Neural cell (in vitro differentiated cells): Measurements from ENCODE around the gene MYBBP1A. TPM values are rescaled to one million over a fixed set of nuclear protein-coding genes. Genes with fewer than 3 reads are reported as not detected.

ENCODE experiments used
- H2AFZ ChIP-seq: fragments of 200-600, 300-800 bp; sonication (generic), shearing (Covaris generic); 2 replicates; pipeline ENCODE4 v1.6.0; 2014; ENCODE audit warnings: low read depth, mild to moderate bottlenecking, antibody characterized with exemption, low read length, moderate library complexity
- H3F3A ChIP-seq: fragments of 200-600 bp; shearing (Covaris generic); 2 replicates; pipeline ENCODE4 v1.6.1; 2016; ENCODE audit warnings: mild to moderate bottlenecking, moderate library complexity, mixed read lengths, antibody characterized with exemption, low read length; ENCODE audit not compliant: insufficient read depth, poor library complexity, severe bottlenecking
- H3K27ac ChIP-seq: fragments of 200-600, 300-800 bp; sonication (generic), shearing (Covaris generic); 2 replicates; pipeline ENCODE4 v1.5.1; 2014; ENCODE audit warnings: mild to moderate bottlenecking, low read length, moderate library complexity
- H3K27me3 ChIP-seq: fragments of 300-800, 200-600 bp; sonication (generic), shearing (Covaris generic); 2 replicates; pipeline ENCODE4 v1.6.0; 2014; ENCODE audit warnings: mild to moderate bottlenecking, low read depth, low read length, moderate library complexity; ENCODE audit not compliant: insufficient read depth
- H3K36me3 ChIP-seq: fragments of 300-800, 200-600 bp; sonication (generic), shearing (Covaris generic); 2 replicates; pipeline ENCODE4 v1.5.1; 2014; ENCODE audit warnings: mild to moderate bottlenecking, antibody characterized with exemption, low read length, moderate library complexity; ENCODE audit not compliant: insufficient read depth
- H3K4me2 ChIP-seq: fragments of 300-800, 200-600 bp; sonication (generic), shearing (Covaris generic); 2 replicates; pipeline ENCODE4 v1.6.0; 2014; ENCODE audit warnings: mild to moderate bottlenecking, low read length
- H3K4me3 ChIP-seq: fragments of 300-800, 200-600 bp; sonication (generic), shearing (Covaris generic); 2 replicates; pipeline ENCODE4 v1.5.1; 2014; ENCODE audit warnings: mild to moderate bottlenecking, low read length, moderate library complexity
- H3K79me2 ChIP-seq: fragments of 200-600 bp; shearing (Covaris generic); replicated peaks from 2 replicates; pipeline ENCODE4 v1.6.0; 2014; ENCODE audit warnings: mild to moderate bottlenecking, low read length, moderate library complexity; ENCODE audit not compliant: insufficient read depth
- H3K9ac ChIP-seq: fragments of 300-800, 200-600 bp; sonication (generic), shearing (Covaris generic); 2 replicates; pipeline ENCODE4 v1.6.1; 2016; ENCODE audit warnings: mild to moderate bottlenecking, low read length, mixed read lengths
- H3K9me2 ChIP-seq: fragments of 200-600 bp; shearing (Covaris generic); 2 replicates; pipeline ENCODE4 v1.6.1; 2016; ENCODE audit warnings: mild to moderate bottlenecking, low read length, mixed read lengths; ENCODE audit not compliant: insufficient read depth
- H3K9me3 ChIP-seq: fragments of 200-600, 300-800 bp; sonication (generic), shearing (Covaris generic); 2 replicates; pipeline ENCODE4 v1.6.1; 2016; ENCODE audit warnings: mild to moderate bottlenecking, mixed run types, low read length, moderate library complexity, mixed read lengths
- H4K20me1 ChIP-seq: fragments of 200-600 bp; shearing (Covaris generic); 2 replicates; pipeline ENCODE4 v1.6.1; 2016; ENCODE audit warnings: mild to moderate bottlenecking, mixed run types; ENCODE audit not compliant: insufficient read depth
- CTCF ChIP-seq: fragments of 450-650 bp; IDR thresholded peaks from 2 replicates; pipeline ENCODE4 v1.5.1; 2014; ENCODE audit warnings: antibody characterized with exemption, mild to moderate bottlenecking, moderate library complexity; ENCODE audit not compliant: poor library complexity, severe bottlenecking
- EP300 ChIP-seq: fragments of 450-650 bp; conservative IDR thresholded peaks from 2 replicates; pipeline ENCODE4 v1.6.1; 2014; ENCODE audit warnings: antibody characterized with exemption, mild to moderate bottlenecking, moderate library complexity; ENCODE audit not compliant: poor library complexity, severe bottlenecking
- EZH2 ChIP-seq: fragments of 200-600, 300-800 bp; shearing (Covaris generic), sonication (generic); IDR thresholded peaks from 2 replicates; pipeline ENCODE4 v1.6.1; 2014; ENCODE audit warnings: antibody characterized with exemption, low read length, borderline replicate concordance, mild to moderate bottlenecking; ENCODE audit not compliant: insufficient read depth, poor library complexity, severe bottlenecking
- MXI1 ChIP-seq: fragments of 450-650 bp; conservative IDR thresholded peaks from 2 replicates; pipeline ENCODE4 v1.6.1; 2014; ENCODE audit warnings: antibody characterized with exemption, mild to moderate bottlenecking; ENCODE audit not compliant: poor library complexity, severe bottlenecking
- POLR2AphosphoS5 ChIP-seq: IDR thresholded peaks from 2 replicates; pipeline ENCODE4 v1.6.1; 2012
- RAD21 ChIP-seq: fragments of 450-650 bp; conservative IDR thresholded peaks from 2 replicates; pipeline ENCODE4 v1.6.1; 2014; ENCODE audit warnings: antibody characterized with exemption, mild to moderate bottlenecking, moderate library complexity
- REST ChIP-seq: IDR thresholded peaks from 2 replicates; pipeline ENCODE4 v1.6.1; 2012; ENCODE audit warnings: borderline replicate concordance
- SMC3 ChIP-seq: fragments of 450-650 bp; conservative IDR thresholded peaks from 2 replicates; pipeline ENCODE4 v1.6.1; 2014; ENCODE audit warnings: antibody characterized with exemption, mild to moderate bottlenecking, moderate library complexity; ENCODE audit not compliant: poor library complexity
- TAF1 ChIP-seq: IDR thresholded peaks from 2 replicates; pipeline ENCODE4 v1.6.1; 2012; ENCODE audit warnings: low read depth
- polyA plus RNA-seq: library from polyadenylated mRNA; depleted of rRNA; stranded (reverse); fragments of >200 nt; gene quantifications from 2 replicates; pipeline ENCODE4 v1.2.3, GENCODE V29; 2014

MYBBP1A gene
- polyA plus RNA-seq, 1 donor from 2014 or later, result 15.6 TPM

GRCh38 chr17:4539025-4539424, 16.2 kb downstream of the MYBBP1A start:
- Histone ChIP-seq H2AFZ (no peak overlapping the region), H3K79me2 (no peaks in the 10 kb centered on the region), H3K27ac (no peak overlapping the region), H3K9me3 (no peaks in the 10 kb centered on the region), H3K9ac (no peak overlapping the region), H3F3A (no peaks in the 10 kb centered on the region), H3K27me3 (no peaks in the 10 kb centered on the region), H4K20me1 (no peaks in the 10 kb centered on the region), H3K36me3 (no peaks in the 10 kb centered on the region), H3K9me2 (no peaks in the 10 kb centered on the region), H3K4me2 (no peak overlapping the region), H3K4me3 (no peak overlapping the region)
- TF ChIP-seq TAF1 (no peak), EP300 (no peak), EZH2 (no peak), SMC3 (no peak), POLR2AphosphoS5 (no peak), MXI1 (no peak), CTCF (no peak), RAD21 (no peak), REST (no peak)

- no peak overlapping the region for H2AFZ ChIP-seq
- no peak overlapping the region for H3K4me2 ChIP-seq
- no peaks in the 10 kb centered on the region for H3K36me3 ChIP-seq
- no peak overlapping the region for H3K27ac ChIP-seq
- no peak overlapping the region for H3K4me3 ChIP-seq
- H3K79me2 ChIP-seq, result no peaks in the 10 kb centered on the region
- H3F3A ChIP-seq, result no peaks in the 10 kb centered on the region
- H4K20me1 ChIP-seq, result no peaks in the 10 kb centered on the region
- H3K9ac ChIP-seq, result no peak overlapping the region
- no peaks in the 10 kb centered on the region for H3K9me3 ChIP-seq
- TF ChIP-seq RAD21, result no peak
- no peak for TF ChIP-seq MXI1
- TF ChIP-seq REST, result no peak
- TF ChIP-seq EP300, result no peak
- no peak for TF ChIP-seq EZH2
- TF ChIP-seq POLR2AphosphoS5, result no peak
- TF ChIP-seq CTCF, result no peak
- no peak for TF ChIP-seq TAF1
- no peak for TF ChIP-seq SMC3
- no peaks in the 10 kb centered on the region for H3K27me3 ChIP-seq
- no peaks in the 10 kb centered on the region for H3K9me2 ChIP-seq
Observed at GRCh38 chr17:4538236-4539002, 16.8 kb downstream of the MYBBP1A start.
